Esophagus squamous epithelium (tissue), 4 donors: Measurements from ENCODE around the gene NCK1.

Experiments used
- CTCF ChIP-seq, 6 experiments: fragments of 450-650 bp in 4 of 6; fragments of 200-600 bp in 2 of 6; sonication (generic) in 2 of 6; IDR thresholded peaks; one replicate each; pipeline ENCODE4 v1.5.1; 2016 to 2019; ENCODE audit warnings: antibody characterized with exemption in 6 of 6, mild to moderate bottlenecking in 4 of 6, moderate library complexity in 4 of 6
- POLR2A ChIP-seq, 4 donors: fragments of 450-650 bp; IDR thresholded peaks; one replicate each; pipeline ENCODE4 v1.6.1; 2017; ENCODE audit warnings: antibody characterized with exemption in 4 of 4, mild to moderate bottlenecking in 4 of 4, moderate library complexity in 3 of 4

- no peak for TF ChIP-seq CTCF (IDR thresholded peaks at IDR 0.05)
- TF ChIP-seq POLR2A (IDR thresholded peaks at IDR 0.05) = no peak
Measured at GRCh38 chr3:136960838-136961836, 99.1 kb downstream of the NCK1 start.
